ENCODE data around the gene KCNK17.
A peak's percentile ranks its signal among the peaks of the same experiment; 100 is the strongest.

KCNK17 gene

GRCh38 chr6:39335780-39336545 lies 21.7 kb upstream of the KCNK17 start:
- DNase-seq, result no peak

GRCh38 chr6:39333644-39334438 lies 19.6 kb upstream of the KCNK17 start:
- DNase-seq, result no peak

- DNase-seq, result peak; percentile 85
These were observed 16.3 kb upstream of the KCNK17 start for GRCh38 chr6:39330476-39330875.

GRCh38 chr6:39330057-39330456 lies 15.8 kb upstream of the KCNK17 start:
- peak; percentile 45 for DNase-seq

- peak; percentile 67 for DNase-seq
These were observed 13.8 kb upstream of the KCNK17 start for GRCh38 chr6:39328066-39328465.

- peak; percentile 68 for DNase-seq
These were observed 13.3 kb upstream of the KCNK17 start for GRCh38 chr6:39327507-39327906.

- peak; percentile 74 for DNase-seq
These were observed 8.2 kb upstream of the KCNK17 start, which contains the start of gene KCNK16 for GRCh38 chr6:39322306-39322850. KCNK16 (minus strand) TSS chr6:39322702; CDS start chr6:39322540, 162 bp downstream.

GRCh38 chr6:39321761-39322160 lies 7.5 kb upstream of the KCNK17 start:
- DNase-seq, result no peak

- no peak for DNase-seq
These were observed 6.3 kb upstream of the KCNK17 start for GRCh38 chr6:39320363-39320984.

GRCh38 chr6:39319621-39320362 lies 5.6 kb upstream of the KCNK17 start:
- DNase-seq, result no peak

GRCh38 chr6:39317256-39317655 lies 3.0 kb upstream of the KCNK17 start:
- no peak for DNase-seq

GRCh38 chr6:39313526-39314272 lies 520 bp downstream of the KCNK17 start:
- no peak for DNase-seq

GRCh38 chr6:39312912-39313525 lies 1.2 kb downstream of the KCNK17 start:
- DNase-seq, result no peak

- no peak for DNase-seq
These were observed 3.7 kb downstream of the KCNK17 start for GRCh38 chr6:39310542-39310941.

GRCh38 chr6:39309942-39310531 lies 4.2 kb downstream of the KCNK17 start:
- DNase-seq, result peak; percentile 63

- no peak for DNase-seq
These were observed 6.8 kb downstream of the KCNK17 start for GRCh38 chr6:39307462-39307861.

GRCh38 chr6:39304951-39305350 lies 9.3 kb downstream of the KCNK17 start:
- no peak for DNase-seq

- DNase-seq, result no peak
These were observed 10.6 kb downstream of the KCNK17 start for GRCh38 chr6:39303425-39304153.

GRCh38 chr6:39302669-39303424 lies 11.4 kb downstream of the KCNK17 start:
- DNase-seq, result peak; percentile 59
